NCI-H1694 treated with DMSO at 0.1 percent for 48 hours (cell line): ENCODE results near the gene ADAP1.
"Not testable (repeated sequence)": the region's sequence is repeated elsewhere in the genome, so short reads cannot be mapped to it uniquely, and the experiment has no call there.

ENCODE experiments used
- DNase-seq: peaks from one replicate; lab custom pipeline; 2025; lab: John Stamatoyannopoulos, UW

Gene ADAP1

DNA sequence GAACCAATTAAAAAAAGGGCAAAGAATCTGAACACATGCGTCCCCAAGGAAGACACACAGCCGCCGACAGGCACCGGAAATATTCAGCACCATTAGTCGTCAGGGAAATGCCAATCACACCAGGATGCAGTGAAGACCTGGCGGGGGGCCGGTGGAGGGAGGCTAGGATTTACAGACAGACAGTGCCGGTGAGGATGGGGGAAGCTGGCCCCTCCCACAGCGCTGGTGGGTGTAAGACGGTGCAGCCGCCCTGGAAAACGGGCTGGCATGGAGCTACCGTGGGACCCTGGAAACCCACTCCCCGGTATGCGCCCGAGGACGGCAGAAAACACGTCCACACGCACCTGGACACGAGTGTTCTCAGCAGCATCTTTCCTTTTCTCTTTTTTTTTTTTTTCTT, 4.8 kb upstream of the ADAP1 start:
- DNase-seq = no peak

DNA sequence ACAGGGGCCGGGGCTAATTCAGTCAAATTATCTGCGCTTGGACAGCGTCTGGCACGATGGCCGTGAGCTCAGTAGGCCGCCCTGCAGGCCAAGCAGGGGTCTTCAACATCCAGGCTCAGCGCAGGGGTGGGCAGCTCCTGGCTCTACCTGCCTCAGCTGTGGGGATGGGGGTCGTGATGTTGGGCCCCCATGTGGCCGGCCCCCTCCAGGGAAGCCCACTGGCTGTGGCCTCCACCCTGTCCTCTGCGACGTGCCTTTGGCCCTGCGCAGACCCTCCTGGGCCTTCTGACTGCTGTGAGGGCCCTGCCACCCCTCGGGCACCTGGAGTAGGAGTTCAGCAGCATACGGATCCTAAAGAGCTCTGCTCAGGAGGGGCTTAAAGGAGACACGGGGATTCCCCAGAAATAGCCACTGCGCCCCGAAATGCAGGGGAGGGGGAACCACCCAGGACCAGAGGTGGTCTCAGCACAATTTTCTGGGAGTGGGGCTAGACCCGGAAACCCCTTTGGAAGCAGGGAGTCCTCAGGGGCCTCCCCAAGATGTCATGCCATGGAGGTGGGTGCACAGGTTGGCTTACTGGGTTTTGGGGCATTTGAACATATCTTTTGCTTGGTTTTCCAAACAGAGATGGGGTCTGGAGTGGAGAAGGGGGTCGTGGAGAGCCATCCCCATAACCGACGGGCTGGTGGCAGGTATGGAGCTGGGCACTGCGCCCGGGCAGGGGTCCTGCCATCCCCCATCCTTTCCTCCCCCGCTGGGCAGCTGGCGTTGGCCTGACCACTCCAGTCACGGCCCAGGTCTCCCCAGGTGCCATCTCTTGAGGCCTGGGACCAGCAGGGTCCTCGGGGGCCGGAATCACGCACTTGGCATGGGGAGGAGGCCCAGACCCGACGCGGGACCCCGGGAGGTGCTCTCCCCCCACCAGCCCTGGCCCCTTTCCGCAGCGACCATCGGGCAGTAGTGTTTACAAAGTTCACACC, 4.0 kb upstream of the ADAP1 start:
- no peak for DNase-seq

DNA sequence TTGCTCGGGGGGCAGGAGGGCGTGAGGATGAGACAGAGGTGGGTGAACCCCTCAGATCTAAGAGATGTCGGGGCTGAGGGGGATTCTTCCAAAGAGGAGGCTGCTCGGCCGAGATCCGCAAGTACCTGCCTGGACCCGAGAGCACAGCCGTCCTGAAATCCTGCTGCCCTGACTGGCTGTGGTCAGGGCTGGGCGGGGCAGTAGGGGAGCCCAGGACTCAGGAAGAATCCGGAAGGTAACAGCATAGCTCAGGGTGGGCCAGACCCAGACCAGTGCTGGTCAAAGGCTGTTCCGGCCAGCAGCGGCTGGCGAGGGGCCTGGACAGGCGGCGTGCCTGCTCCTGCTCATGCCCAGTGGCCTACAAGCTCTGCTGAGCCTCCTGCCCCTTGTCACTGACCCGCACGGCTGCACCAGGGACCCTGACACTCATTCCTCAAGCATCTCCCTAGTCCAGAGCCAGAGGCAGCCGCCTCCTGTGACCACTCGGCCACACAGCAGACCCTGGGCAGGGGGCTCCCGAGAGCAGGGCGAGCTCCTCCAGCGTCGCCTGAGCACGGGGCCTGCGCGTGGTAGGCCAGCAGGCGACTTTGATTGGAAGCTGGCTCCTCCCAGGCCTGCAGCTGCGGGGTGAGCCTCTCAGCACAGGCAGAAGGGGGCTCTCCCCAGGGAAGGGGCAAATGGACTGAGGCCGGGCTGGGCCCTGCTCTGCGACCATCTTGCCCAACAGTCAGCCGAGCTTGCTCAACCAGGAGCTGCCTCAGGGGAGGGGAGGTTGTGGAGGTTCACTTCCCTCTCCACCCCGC, 3.1 kb upstream of the ADAP1 start:
- no peak for DNase-seq

DNA sequence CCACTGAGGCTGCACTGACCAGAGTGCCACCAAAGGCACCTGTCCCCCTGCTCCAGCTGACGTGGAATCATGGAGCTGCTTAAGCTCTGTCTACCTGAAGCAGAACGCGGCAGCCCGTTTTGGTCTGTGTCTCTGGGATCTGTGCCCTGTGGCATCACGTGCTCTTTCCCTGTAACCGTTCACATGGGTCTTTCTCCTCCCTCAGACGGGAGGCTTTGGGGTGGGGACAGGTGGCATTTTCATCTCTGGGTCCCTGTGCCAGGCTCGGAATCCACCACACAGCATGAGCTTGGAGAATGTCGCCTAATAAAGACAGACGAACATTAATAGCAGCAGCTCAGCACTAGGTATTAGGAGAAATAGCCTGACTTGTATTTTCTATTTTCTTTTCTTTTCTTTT, 1.6 kb upstream of the ADAP1 start:
- peak; percentile 87 for DNase-seq

GRCh38 chr7:953547-954327, 743 bp downstream of the ADAP1 start:
- DNase-seq = no peak

DNA sequence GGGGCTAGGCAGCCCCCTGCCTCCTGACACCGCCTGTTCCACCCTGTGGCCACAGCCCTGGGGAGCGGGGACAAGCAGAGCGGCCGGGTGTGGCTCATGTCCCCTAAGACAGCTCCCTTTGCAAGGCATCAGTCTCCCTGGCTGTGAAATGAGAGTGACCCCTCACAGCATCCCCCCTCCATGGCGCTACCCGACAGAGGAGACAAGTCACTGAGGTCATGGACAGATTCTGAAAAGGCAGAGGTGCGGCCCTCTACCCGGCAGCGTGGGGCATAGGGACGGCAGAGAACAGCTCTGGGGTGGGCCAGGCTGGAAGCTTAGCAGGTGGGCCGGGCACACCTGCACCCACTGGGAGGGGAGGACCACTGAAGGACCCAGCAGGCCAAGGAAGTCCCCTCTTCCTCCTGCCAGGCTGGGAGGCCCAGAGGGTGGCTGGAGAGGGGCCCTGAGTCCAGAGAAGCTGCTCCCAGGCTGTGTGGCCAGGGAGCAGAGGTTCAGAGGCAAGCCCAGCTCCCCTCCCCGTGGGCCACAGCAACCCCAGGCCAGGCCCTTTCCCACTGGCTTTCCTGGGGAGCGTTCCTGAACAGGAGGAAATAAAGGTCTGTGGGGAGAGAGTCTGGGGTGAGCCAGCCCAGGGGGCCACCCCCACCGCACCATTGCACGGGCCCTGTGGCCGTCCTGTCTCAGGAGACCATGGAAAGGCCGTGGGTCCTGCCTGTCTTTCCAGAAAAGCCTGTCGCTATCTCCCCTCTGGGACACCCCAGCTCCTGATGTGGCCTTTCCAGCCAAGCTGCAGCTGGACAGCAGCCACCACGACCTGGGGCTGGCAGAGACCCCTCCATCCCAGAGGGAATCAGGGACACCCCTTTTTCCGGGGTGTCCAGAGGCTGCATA, 1.7 kb downstream of the ADAP1 start:
- DNase-seq = no peak

GRCh38 chr7:951881-952547, 2.5 kb downstream of the ADAP1 start:
- DNase-seq = no peak

DNA sequence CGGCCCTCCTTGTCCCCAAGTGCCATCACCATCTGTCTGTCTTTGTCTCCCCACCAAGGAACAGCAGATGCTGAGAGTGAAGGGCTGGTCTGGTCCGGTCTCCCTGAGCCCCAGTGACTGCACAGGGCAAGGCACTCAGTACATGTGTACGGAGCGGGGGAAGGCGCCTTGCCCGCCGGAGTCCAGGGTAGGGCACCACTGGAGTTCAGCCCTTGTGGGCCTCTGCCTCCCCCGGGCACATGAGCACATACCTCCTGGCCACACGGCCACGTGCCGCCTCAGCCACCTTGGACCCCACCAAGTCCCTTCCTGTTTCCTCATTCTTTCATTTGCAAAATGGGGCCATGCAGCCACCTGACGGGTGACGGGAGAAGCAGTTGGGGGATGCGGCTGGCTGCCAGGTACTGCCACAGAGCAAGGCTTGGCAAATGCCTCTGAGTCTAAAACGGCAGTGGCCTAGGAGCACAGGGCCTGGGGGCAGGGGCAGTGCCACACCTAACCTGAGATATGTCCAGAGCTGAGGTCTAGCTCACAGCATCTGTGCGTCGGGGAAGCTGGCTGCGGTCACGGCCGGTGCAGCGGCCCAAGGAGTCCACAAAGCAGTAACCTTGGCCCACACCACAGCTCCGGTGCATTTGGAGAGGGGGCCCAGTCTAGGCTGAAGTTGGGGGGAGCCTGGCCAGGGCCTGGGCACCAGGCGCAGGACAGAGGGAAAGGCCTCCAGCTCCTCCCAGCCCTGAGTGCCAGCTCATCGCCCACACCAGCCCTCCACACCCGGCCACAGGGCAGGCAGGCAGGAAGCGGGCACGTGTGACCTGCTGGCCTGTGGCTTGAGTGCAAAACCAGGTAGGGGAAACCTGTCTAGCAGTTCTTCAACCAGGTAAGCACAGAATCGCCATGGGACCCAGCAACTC, 5.2 kb downstream of the ADAP1 start:
- no peak for DNase-seq

DNA sequence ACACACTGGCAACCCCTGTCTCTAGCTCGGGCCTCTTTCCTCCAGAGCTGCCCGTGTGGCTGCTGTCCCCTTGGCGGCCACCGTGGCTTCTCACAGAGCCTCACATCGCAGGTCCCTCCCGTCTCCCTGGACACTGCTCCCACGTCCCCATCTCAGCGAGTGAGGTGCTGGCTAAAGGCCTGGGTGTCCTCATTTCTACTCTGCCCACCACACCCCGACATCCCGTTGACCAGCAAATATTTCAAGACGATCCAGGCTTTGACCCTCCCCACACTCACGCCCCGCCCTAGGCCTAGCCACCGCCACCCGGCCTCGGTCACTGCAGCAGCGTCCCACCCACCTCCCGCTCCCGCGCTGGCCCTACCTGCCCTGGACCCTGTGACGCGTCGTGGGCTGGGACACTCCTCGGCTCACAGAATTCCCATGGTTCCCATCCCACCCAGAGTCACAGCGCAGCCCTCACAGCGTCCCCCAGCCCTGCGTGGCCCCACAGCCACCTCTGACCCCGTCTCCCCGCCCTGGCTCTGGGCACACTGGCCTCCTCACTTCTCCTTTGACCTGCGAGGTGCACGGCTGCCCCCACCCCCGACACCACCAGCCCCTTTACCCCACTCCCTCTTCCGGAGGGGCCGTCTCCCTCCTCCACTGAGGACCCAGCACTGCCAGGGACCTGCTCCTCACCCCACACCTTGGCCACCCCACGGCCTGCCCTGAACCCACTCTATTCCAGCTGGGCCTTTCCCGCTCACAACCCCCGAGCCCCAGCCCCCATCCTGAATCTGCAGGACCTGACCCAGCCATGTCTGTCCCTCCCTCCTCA, 6.9 kb downstream of the ADAP1 start:
- no peak for DNase-seq

DNA sequence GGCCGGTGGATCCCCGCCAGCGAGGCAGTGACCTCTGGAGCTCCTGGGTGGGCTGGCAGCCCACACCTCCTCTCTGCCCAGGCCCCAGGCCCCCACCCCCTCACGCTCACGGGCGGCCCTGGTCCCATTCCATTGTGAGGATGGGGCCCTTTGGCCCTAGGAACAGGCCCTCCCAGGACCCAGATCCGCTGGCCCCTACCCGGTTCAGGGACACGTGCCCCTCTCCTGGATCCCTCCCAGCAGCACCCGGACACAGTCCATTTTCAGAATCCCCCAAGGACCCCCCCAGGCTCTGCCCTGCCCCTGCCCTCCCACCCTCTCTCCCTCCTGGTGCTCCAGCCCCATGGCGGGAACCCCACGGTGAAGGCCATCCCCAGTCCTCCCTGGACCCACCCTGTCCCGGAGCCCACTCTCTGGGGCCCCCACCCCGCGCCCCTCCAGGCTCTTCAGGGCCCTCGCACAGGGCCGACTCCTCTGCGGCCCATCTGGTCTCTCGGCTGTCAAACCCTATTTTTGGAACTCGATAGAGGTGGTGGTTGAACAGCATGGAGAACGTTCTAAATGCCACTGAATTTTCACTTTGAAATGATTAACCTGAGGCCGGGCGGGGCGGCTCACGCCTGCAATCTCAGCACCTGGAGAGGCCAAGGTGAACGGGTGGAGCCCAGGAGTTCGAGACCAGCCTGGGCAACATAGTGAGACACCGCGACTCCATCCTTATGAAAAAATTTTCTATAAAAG, 8.1 kb downstream of the ADAP1 start:
- no peak for DNase-seq

GRCh38 chr7:945556-946255, 8.8 kb downstream of the ADAP1 start:
- DNase-seq = no peak

GRCh38 chr7:945147-945555, 9.3 kb downstream of the ADAP1 start:
- DNase-seq = no peak

GRCh38 chr7:944744-945143, 9.7 kb downstream of the ADAP1 start:
- no peak for DNase-seq

- not testable (repeated sequence) for DNase-seq
These were observed 10.7 kb downstream of the ADAP1 start for GRCh38 chr7:943793-944192.

DNA sequence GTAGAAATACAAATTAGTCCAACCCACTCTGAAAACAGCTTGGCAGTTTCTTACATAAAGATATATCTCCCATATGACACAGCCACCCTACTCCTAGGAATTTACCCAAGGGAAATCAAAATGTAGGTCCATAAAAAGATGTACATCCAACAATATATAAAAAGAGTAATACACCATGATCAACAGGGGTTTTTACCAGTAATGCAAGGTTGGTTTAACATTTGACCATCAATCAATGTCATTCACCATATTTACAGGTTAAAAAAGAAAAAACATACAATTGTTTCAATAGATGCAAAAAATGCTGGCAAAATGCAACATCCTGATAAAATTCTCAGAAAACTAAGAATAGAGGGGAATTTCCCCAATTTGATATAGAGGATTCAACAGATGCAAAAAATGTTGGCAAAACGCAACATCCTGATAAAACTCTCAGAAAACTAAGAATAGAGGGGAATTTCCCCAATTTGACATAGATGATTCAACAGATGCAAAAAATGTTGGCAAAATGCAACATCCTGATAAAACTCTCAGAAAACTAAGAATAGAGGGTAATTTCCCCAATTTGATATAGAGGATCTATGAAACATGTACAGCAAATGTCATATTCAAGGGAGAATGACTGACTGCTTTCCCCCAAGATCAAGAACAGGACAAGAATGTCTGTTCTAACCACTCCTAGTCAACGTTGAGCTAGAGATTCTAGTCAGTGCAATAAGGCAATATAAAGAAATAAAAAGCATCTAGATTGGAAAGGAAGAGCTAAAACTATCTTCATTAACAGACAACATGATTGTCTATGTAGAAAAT, 13.7 kb downstream of the ADAP1 start:
- DNase-seq = no peak

DNA sequence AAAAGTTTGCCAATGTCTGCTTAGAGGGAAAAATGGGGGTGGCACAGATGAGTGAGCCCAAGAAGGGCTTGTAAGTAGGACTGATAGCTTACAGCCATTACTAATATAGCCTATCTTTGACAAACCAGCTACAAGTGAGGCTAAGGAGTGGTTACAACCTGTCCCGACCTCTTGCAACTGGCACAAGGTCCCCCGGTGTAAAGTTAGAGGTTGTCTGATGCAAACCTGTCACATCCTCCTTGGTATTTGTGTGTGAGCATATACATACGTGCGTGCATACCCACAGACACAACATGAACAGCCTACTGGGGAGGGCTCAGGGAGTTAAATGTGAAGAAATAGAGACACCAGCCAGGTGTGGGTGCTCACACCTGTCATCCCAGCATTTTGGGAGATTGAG, 14.6 kb downstream of the ADAP1 start:
- no peak for DNase-seq
